ENCODE results near the gene KIF21B.

- TF ChIP-seq GATA2 (IDR thresholded peaks at IDR 0.05; ENCODE audit: low read depth, low read length) = no peak
- TF ChIP-seq GATA3 (IDR thresholded peaks at IDR 0.05; ENCODE audit: low read depth, low read length) = no peak
Measured at GRCh38 chr1:200947059-200947566, 76.4 kb downstream of the KIF21B start.

Data from SH-SY5Y (cell line).